ENCODE results near the gene FAM107A.

The FAM107A gene

DNA sequence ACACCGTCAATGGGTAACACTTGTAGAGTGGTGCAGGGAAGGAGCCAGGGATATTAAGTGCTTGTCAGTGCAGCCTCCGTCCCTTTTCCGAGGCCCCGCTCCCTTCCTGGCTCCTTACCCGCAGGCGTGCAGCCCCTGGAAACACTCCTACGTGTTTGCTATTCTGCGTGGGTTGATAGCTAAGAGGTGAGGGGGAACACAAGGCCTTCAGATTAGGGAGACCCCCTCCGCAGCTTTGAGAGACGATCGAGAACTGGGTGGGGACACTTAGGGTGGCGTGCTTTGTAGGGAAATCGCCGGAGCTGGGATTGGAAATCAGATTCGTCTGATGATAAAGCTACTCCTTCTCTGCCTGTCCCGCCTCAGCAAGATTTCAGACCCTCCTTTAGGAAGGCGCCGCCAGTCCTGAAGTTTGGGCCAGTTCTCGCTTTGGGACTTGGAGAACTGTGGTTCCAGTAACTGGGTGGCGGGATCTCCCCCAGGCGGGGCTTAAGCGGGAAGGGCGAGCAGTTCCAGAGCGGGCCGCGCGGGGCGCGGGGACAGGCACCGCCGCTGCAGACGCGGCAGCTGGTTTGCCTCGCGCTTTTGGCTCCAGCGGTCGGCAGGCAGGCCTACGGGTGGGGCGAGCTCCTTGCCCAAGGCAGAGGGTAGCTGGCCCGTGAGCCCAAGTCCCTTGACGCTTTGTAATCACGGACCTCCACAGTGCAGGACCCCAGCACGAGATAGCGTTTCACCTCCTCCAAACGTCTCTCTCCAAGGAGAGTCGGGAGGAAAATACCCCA lies 8.0 kb upstream of the FAM107A start:
- peak overlapping the region; percentile 65 for H3K4me3 ChIP-seq (replicated peaks; ENCODE audit: insufficient read depth, low read length)
- TF ChIP-seq, protein P1, sequence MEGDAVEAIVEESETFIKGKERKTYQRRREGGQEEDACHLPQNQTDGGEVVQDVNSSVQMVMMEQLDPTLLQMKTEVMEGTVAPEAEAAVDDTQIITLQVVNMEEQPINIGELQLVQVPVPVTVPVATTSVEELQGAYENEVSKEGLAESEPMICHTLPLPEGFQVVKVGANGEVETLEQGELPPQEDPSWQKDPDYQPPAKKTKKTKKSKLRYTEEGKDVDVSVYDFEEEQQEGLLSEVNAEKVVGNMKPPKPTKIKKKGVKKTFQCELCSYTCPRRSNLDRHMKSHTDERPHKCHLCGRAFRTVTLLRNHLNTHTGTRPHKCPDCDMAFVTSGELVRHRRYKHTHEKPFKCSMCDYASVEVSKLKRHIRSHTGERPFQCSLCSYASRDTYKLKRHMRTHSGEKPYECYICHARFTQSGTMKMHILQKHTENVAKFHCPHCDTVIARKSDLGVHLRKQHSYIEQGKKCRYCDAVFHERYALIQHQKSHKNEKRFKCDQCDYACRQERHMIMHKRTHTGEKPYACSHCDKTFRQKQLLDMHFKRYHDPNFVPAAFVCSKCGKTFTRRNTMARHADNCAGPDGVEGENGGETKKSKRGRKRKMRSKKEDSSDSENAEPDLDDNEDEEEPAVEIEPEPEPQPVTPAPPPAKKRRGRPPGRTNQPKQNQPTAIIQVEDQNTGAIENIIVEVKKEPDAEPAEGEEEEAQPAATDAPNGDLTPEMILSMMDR (IDR thresholded peaks at IDR 0.05; ENCODE audit: insufficient read depth, low read length) = peak; percentile 52
- TF ChIP-seq GABPA (IDR thresholded peaks at IDR 0.05; ENCODE audit: low read depth) (no peak), SPI1 (IDR thresholded peaks at IDR 0.05; ENCODE audit: borderline replicate concordance, low read depth) (no peak), POLR2AphosphoS5 (IDR thresholded peaks at IDR 0.05; ENCODE audit: low read depth) (no peak)
- TF ChIP-seq, protein P2, sequence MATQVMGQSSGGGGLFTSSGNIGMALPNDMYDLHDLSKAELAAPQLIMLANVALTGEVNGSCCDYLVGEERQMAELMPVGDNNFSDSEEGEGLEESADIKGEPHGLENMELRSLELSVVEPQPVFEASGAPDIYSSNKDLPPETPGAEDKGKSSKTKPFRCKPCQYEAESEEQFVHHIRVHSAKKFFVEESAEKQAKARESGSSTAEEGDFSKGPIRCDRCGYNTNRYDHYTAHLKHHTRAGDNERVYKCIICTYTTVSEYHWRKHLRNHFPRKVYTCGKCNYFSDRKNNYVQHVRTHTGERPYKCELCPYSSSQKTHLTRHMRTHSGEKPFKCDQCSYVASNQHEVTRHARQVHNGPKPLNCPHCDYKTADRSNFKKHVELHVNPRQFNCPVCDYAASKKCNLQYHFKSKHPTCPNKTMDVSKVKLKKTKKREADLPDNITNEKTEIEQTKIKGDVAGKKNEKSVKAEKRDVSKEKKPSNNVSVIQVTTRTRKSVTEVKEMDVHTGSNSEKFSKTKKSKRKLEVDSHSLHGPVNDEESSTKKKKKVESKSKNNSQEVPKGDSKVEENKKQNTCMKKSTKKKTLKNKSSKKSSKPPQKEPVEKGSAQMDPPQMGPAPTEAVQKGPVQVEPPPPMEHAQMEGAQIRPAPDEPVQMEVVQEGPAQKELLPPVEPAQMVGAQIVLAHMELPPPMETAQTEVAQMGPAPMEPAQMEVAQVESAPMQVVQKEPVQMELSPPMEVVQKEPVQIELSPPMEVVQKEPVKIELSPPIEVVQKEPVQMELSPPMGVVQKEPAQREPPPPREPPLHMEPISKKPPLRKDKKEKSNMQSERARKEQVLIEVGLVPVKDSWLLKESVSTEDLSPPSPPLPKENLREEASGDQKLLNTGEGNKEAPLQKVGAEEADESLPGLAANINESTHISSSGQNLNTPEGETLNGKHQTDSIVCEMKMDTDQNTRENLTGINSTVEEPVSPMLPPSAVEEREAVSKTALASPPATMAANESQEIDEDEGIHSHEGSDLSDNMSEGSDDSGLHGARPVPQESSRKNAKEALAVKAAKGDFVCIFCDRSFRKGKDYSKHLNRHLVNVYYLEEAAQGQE (IDR thresholded peaks at IDR 0.05; ENCODE audit: insufficient replicate concordance, low read depth) = peak; percentile 12
- H3K27ac ChIP-seq (replicated peaks) = no peak overlapping the region
- peaks cover 35% of the 10 kb centered on the region for H3K27me3 ChIP-seq (ENCODE audit: insufficient read depth, poor library complexity, severe bottlenecking)
- peak in 1 of 2 experiments; percentile 47 for DNase-seq (ENCODE audit: low read depth in 1 of 2, low spot score in 1 of 2)

DNA sequence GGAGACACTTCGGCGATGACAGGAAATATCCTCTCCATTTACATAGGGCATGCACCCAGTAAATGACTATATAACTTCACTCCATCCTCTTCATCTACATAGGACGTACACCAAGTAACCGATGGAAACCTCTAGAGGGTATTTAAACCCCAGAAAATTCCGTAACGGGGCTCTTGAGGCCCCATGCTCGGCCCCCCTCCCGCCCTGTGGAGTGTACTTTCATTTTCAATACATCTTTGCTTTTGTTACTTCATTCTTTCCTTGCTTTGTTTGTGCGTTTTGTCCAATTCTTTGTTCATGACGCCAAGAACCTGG lies 7.5 kb upstream of the FAM107A start:
- Histone ChIP-seq H3K4me3 (replicated peaks; ENCODE audit: insufficient read depth, low read length) (peak overlapping the region; percentile 65), H3K27ac (replicated peaks) (no peak overlapping the region), H3K27me3 (ENCODE audit: insufficient read depth, poor library complexity, severe bottlenecking) (peaks cover 30% of the 10 kb centered on the region)
- no peak for DNase-seq (ENCODE audit: low read depth in 1 of 2, low spot score in 1 of 2)
- TF ChIP-seq, protein P2 (IDR thresholded peaks at IDR 0.05; ENCODE audit: insufficient replicate concordance, low read depth) = no peak
- TF ChIP-seq GABPA (IDR thresholded peaks at IDR 0.05; ENCODE audit: low read depth) = no peak
- TF ChIP-seq, protein P1 (IDR thresholded peaks at IDR 0.05; ENCODE audit: insufficient read depth, low read length) = no peak
- TF ChIP-seq POLR2AphosphoS5 (IDR thresholded peaks at IDR 0.05; ENCODE audit: low read depth) = no peak
- TF ChIP-seq SPI1 (IDR thresholded peaks at IDR 0.05; ENCODE audit: borderline replicate concordance, low read depth) = no peak

DNA sequence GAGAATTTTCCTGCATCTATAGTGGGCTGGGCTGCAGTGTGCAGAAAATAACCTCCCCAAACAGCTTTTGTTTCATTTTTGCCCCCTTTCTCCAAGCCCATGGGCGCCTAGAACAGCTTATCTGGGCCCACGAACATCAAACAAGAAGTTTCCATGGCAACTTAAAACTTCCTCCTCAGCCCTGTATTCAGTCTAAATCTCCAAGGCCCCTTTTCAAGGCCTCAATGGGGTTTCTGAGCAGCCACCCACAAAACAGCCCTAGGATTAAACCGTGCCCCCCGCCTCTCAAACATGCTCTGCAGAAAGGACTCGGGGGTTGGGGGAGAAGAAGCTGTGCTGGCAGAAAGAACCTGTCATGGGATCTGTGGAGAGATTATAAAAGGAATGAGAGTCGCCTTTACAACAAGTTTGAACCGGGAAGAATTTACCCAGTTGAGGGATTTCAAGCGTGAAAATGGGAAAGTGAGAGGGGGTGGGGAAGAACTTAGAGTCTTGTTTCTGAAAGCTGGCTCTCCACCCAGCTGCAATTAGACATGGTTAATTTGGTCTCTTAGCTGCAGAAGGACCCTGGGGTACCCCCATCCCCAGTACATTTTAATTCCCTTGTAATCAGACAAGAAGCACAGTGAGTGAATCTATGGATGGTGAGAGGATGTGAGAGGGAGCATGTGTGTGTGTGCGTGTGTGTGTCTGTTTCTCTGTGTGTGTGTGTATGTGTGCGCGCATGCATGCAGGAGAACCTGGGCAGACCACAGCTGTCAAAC lies 4.3 kb upstream of the FAM107A start:
- TF ChIP-seq, protein P2 (IDR thresholded peaks at IDR 0.05; ENCODE audit: insufficient replicate concordance, low read depth) = no peak
- TF ChIP-seq SPI1 (IDR thresholded peaks at IDR 0.05; ENCODE audit: borderline replicate concordance, low read depth) (no peak), GABPA (IDR thresholded peaks at IDR 0.05; ENCODE audit: low read depth) (no peak), POLR2AphosphoS5 (IDR thresholded peaks at IDR 0.05; ENCODE audit: low read depth) (no peak)
- TF ChIP-seq, protein P1 (IDR thresholded peaks at IDR 0.05; ENCODE audit: insufficient read depth, low read length) = no peak
- H3K4me3 ChIP-seq (replicated peaks; ENCODE audit: insufficient read depth, low read length) = no peak overlapping the region
- H3K27ac ChIP-seq (replicated peaks) = no peak overlapping the region
- no peak for DNase-seq (ENCODE audit: low read depth in 1 of 2, low spot score in 1 of 2)
- H3K27me3 ChIP-seq (ENCODE audit: insufficient read depth, poor library complexity, severe bottlenecking) = peaks cover 24% of the 10 kb centered on the region
